ENCODE data around the gene EOLA2.
A peak's percentile ranks its signal among the peaks of the same experiment; 100 is the strongest.

Gene EOLA2

DNA sequence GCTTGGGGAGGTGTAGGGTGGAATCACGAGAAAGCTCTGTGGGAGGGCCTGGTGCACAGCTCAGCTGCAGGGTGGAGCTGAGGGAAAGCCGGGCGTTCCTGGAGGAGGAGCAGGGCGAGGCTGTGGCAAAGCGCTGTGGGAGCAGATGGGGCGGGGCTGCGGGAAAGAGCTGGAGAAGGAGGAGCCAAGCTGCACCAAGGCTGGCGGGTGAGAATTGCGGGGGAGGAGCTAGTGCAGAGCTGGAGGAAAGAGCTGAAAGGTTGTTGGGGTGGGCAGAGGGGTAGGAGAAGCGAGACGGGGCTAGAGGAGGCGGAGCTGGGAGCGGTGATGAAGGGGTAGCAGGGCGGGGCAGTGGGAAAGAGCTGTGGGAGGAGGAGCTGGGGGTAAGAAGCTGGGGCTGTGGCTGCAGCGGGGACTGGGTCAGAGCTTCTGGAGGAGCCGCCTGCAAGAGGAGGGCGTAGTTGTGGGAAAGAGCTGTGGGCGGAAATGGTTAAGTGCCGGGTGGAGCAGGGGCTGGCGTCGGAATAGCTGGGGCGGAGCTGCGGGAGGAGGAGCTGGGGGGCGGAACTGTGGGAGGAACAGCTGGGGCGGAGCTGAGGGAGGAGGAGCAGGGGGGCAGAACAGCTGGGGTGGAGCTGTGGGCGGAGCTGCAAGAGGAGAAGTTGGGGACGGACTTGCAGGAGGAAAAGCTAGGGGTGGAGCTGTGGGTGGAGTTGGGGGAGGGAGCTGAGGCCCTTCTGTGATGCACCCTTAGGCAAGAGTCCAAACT is 1.8 kb upstream of the EOLA2 start:
- Histone ChIP-seq H3K4me3 (ENCODE audit: low read depth, low read length) (peak overlapping the region; percentile 41), H3K9me3 (ENCODE audit: control insufficient read depth, insufficient read depth, low read depth, low read length) (no peaks in the 10 kb centered on the region), H3K27ac (ENCODE audit: extremely low read depth, low read depth, low read length) (peak overlapping the region; percentile 50), H3K4me1 (ENCODE audit: control insufficient read depth, insufficient read depth, low read length) (no peaks in the 10 kb centered on the region), H3K36me3 (ENCODE audit: control insufficient read depth in 2 of 2, insufficient read depth in 1 of 2, low read length in 2 of 2) (peaks cover 0 to 12% of the 10 kb centered on the region in 2 experiments; a peak in 2 of 3 replicates)
- ChIA-PET CTCF (interaction anchor here (0.6 to 2.1 kb wide), 12 partner anchors 10 to 1040 kb away, joined by 3 to 11 read pairs (median 4); no protein-coding TSS in a partner anchor), POLR2A (interaction anchor here (0.7 to 3.8 kb wide), 5 partner anchors 24 to 753 kb away, joined by 3 to 51 read pairs (median 5); partner anchors contain the start of genes EOLA1, MAMLD1, MTM1 and MTMR1)
- TF ChIP-seq HOXD13 (CRISPR knock-in tag; IDR thresholded peaks at IDR 0.05; ENCODE audit: borderline replicate concordance) (no peak), ZNF221 (tag by site-specific recombination; IDR thresholded peaks at IDR 0.05; ENCODE audit: borderline replicate concordance) (no peak), EGR2 (tag by site-specific recombination; IDR thresholded peaks at IDR 0.05; ENCODE audit: low read depth) (peak; percentile 100), KLF9 (tag by site-specific recombination; IDR thresholded peaks at IDR 0.05; ENCODE audit: low read depth) (peak; percentile 94), MEIS1 (CRISPR knock-in tag; IDR thresholded peaks at IDR 0.05; ENCODE audit: borderline replicate concordance) (no peak), FEZF1 (tag by site-specific recombination; IDR thresholded peaks at IDR 0.05) (no peak), ZNF610 (tag by site-specific recombination; IDR thresholded peaks at IDR 0.05; ENCODE audit: borderline replicate concordance) (no peak), KLF10 (tag by site-specific recombination; IDR thresholded peaks at IDR 0.05) (peak; percentile 88), ZBTB20 (tag by site-specific recombination; IDR thresholded peaks at IDR 0.05) (no peak), ZBTB21 (tag by site-specific recombination; IDR thresholded peaks at IDR 0.05) (no peak), PATZ1 (tag by site-specific recombination; IDR thresholded peaks at IDR 0.05) (peak; percentile 99), ZNF174 (tag by site-specific recombination; IDR thresholded peaks at IDR 0.05) (no peak), ZNF624 (tag by site-specific recombination; IDR thresholded peaks at IDR 0.05) (no peak), ZNF416 (tag by site-specific recombination; IDR thresholded peaks at IDR 0.05) (no peak), ZNF514 (tag by site-specific recombination; IDR thresholded peaks at IDR 0.05) (no peak), ZNF16 (tag by site-specific recombination; IDR thresholded peaks at IDR 0.05; ENCODE audit: low read depth) (no peak), ZXDB (tag by site-specific recombination; IDR thresholded peaks at IDR 0.05) (peak; percentile 97), ZNF473 (tag by site-specific recombination; IDR thresholded peaks at IDR 0.05) (no peak), ZNF704 (tag by site-specific recombination; IDR thresholded peaks at IDR 0.05) (no peak), ZNF701 (tag by site-specific recombination; IDR thresholded peaks at IDR 0.05) (no peak), ZNF223 (tag by site-specific recombination; IDR thresholded peaks at IDR 0.05) (no peak), ZNF664 (tag by site-specific recombination; IDR thresholded peaks at IDR 0.05) (no peak), ZNF623 (tag by site-specific recombination; IDR thresholded peaks at IDR 0.05) (no peak)
- TF ChIP-seq, protein P1, sequence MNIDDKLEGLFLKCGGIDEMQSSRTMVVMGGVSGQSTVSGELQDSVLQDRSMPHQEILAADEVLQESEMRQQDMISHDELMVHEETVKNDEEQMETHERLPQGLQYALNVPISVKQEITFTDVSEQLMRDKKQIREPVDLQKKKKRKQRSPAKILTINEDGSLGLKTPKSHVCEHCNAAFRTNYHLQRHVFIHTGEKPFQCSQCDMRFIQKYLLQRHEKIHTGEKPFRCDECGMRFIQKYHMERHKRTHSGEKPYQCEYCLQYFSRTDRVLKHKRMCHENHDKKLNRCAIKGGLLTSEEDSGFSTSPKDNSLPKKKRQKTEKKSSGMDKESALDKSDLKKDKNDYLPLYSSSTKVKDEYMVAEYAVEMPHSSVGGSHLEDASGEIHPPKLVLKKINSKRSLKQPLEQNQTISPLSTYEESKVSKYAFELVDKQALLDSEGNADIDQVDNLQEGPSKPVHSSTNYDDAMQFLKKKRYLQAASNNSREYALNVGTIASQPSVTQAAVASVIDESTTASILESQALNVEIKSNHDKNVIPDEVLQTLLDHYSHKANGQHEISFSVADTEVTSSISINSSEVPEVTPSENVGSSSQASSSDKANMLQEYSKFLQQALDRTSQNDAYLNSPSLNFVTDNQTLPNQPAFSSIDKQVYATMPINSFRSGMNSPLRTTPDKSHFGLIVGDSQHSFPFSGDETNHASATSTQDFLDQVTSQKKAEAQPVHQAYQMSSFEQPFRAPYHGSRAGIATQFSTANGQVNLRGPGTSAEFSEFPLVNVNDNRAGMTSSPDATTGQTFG (tag by site-specific recombination; IDR thresholded peaks at IDR 0.05; ENCODE audit: borderline replicate concordance), result no peak
- TF ChIP-seq, protein P2, sequence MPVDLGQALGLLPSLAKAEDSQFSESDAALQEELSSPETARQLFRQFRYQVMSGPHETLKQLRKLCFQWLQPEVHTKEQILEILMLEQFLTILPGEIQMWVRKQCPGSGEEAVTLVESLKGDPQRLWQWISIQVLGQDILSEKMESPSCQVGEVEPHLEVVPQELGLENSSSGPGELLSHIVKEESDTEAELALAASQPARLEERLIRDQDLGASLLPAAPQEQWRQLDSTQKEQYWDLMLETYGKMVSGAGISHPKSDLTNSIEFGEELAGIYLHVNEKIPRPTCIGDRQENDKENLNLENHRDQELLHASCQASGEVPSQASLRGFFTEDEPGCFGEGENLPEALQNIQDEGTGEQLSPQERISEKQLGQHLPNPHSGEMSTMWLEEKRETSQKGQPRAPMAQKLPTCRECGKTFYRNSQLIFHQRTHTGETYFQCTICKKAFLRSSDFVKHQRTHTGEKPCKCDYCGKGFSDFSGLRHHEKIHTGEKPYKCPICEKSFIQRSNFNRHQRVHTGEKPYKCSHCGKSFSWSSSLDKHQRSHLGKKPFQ (tag by site-specific recombination; IDR thresholded peaks at IDR 0.05), result no peak
- TF ChIP-seq, protein P3, sequence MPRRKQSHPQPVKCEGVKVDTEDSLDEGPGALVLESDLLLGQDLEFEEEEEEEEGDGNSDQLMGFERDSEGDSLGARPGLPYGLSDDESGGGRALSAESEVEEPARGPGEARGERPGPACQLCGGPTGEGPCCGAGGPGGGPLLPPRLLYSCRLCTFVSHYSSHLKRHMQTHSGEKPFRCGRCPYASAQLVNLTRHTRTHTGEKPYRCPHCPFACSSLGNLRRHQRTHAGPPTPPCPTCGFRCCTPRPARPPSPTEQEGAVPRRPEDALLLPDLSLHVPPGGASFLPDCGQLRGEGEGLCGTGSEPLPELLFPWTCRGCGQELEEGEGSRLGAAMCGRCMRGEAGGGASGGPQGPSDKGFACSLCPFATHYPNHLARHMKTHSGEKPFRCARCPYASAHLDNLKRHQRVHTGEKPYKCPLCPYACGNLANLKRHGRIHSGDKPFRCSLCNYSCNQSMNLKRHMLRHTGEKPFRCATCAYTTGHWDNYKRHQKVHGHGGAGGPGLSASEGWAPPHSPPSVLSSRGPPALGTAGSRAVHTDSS (tag by site-specific recombination; IDR thresholded peaks at IDR 0.05), result no peak
- TF ChIP-seq, protein P4, sequence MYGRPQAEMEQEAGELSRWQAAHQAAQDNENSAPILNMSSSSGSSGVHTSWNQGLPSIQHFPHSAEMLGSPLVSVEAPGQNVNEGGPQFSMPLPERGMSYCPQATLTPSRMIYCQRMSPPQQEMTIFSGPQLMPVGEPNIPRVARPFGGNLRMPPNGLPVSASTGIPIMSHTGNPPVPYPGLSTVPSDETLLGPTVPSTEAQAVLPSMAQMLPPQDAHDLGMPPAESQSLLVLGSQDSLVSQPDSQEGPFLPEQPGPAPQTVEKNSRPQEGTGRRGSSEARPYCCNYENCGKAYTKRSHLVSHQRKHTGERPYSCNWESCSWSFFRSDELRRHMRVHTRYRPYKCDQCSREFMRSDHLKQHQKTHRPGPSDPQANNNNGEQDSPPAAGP (tag by site-specific recombination; IDR thresholded peaks at IDR 0.05), result peak; percentile 36
